ENCODE data around the gene PLEKHA5. TPM values are rescaled to one million over a fixed set of nuclear protein-coding genes. Genes with fewer than 3 reads are reported as not detected.
A peak's percentile ranks its signal among the peaks of the same experiment; 100 is the strongest.
"Not testable (repeated sequence)": the region's sequence is repeated elsewhere in the genome, so short reads cannot be mapped to it uniquely, and the experiment has no call there.

PLEKHA5 gene, protein sequence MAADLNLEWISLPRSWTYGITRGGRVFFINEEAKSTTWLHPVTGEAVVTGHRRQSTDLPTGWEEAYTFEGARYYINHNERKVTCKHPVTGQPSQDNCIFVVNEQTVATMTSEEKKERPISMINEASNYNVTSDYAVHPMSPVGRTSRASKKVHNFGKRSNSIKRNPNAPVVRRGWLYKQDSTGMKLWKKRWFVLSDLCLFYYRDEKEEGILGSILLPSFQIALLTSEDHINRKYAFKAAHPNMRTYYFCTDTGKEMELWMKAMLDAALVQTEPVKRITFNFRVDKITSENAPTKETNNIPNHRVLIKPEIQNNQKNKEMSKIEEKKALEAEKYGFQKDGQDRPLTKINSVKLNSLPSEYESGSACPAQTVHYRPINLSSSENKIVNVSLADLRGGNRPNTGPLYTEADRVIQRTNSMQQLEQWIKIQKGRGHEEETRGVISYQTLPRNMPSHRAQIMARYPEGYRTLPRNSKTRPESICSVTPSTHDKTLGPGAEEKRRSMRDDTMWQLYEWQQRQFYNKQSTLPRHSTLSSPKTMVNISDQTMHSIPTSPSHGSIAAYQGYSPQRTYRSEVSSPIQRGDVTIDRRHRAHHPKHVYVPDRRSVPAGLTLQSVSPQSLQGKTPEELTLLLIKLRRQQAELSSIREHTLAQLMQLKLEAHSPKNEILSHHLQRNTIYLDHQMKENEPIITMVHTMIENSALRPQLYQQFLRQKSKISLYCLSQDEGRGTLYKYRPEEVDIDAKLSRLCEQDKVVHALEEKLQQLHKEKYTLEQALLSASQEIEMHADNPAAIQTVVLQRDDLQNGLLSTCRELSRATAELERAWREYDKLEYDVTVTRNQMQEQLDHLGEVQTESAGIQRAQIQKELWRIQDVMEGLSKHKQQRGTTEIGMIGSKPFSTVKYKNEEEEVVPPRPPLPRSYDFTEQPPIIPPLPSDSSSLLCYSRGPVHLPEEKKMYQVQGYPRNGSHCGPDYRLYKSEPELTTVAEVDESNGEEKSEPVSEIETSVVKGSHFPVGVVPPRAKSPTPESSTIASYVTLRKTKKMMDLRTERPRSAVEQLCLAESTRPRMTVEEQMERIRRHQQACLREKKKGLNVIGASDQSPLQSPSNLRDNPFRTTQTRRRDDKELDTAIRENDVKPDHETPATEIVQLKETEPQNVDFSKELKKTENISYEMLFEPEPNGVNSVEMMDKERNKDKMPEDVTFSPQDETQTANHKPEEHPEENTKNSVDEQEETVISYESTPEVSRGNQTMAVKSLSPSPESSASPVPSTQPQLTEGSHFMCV
- 32.7 TPM for total RNA-seq

DNA sequence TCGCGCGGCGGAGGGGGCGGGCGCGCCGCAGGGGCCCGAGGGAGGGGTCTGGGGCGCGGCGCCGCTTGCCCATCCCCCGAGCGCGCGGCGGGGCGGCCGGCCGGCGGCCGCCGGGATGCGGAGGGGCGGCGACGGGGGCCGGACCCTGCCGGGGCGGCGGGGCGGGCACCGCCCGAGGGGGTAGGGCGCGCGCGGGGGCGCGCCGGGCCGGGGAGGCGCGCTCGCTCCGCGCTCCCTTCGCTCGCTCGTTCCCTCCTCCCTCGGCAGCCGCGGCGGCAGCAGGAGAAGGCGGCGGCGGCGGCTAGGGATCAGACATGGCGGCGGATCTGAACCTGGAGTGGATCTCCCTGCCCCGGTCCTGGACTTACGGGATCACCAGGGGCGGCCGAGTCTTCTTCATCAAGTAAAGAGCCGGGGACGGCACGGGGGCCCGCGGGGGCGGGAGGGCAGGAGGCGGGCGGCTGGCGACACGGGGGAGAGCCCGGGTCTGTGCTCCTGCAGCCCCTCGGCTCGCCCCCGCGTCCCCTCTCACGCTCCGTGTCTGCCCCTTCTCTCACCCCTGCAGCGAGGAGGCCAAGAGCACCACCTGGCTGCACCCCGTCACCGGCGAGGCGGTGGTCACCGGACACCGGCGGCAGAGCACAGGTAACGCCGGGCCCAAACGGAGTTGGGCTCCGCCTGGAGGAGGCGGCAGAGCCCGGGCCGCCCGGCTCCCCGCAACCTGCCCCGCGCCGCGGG lies at the start of gene PLEKHA5:
Gene PLEKHA5, plus strand, starts transcription at position 248 of the 738 bp plus-strand sequence. Its CDS starts 67 bp downstream, at position 315.
- ATAC-seq: peak; percentile 84

DNA sequence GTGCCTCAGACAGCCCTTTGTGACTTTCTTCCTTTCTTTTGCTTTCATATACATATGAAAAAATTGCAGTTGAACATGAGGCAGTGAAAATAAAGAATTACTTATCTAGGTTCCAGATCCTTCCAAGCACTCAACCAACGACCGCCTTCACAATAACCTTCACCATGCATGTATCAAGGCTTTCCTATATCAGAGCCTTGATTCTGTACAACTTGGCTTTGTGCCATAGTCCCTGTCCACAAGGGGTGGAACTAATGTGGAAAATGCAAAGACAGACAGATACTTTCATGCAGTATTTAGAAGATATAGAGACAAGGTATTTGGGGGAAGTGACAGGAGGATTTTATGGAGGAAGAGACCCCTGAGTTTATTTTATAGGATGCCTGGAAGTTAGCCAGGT lies 48.6 kb upstream of the PLEKHA5 start:
- ATAC-seq: no peak

- no peak for ATAC-seq
Observed at GRCh38 chr12:19082365-19082911, 47.1 kb upstream of the PLEKHA5 start.

- ATAC-seq: no peak
Observed at GRCh38 chr12:19084547-19084946, 45.0 kb upstream of the PLEKHA5 start.

DNA sequence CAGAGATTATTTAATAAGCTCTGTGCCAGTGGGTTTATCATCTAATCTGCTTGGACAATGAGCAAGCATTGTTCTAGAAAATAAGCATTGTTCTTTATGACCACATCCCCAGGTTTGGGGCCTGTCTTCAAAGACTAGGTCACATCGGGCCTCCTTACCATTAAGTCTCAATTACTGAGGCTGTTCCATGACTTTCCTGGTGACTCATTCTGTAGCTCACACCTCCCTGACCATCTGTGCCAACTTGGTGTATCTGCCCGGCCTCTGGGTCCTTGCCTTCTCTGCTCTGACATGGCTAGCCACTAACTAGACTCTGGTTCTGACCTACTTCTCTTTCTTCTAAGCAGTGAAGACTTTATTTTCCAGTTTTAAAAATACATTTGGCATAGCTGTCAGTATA lies 44.4 kb upstream of the PLEKHA5 start:
- peak; percentile 80 for ATAC-seq

GRCh38 chr12:19088606-19089005 lies 40.9 kb upstream of the PLEKHA5 start:
- ATAC-seq: no peak

DNA sequence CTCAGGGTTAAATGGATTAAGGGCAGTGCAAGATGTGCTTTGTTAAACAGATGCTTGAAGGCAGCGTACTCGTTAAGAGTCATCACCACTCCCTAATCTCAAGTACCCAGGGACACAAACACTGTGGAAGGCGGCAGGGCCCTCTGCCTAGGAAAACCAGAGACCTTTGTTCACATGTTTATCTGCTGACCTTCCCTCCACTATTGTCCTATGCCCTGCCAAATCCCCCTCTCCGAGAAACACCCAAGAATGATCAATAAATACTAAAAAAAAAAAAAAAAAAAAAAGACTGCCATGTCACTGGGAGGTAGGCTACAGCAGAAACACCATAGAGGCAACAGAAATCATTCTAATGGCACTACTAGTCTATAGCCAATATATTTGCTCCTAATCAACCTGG lies 37.1 kb upstream of the PLEKHA5 start:
- not testable (repeated sequence) for ATAC-seq

GRCh38 chr12:19093218-19093617 lies 36.3 kb upstream of the PLEKHA5 start:
- ATAC-seq: peak; percentile 32

GRCh38 chr12:19095331-19095730 lies 34.2 kb upstream of the PLEKHA5 start:
- no peak for ATAC-seq

DNA sequence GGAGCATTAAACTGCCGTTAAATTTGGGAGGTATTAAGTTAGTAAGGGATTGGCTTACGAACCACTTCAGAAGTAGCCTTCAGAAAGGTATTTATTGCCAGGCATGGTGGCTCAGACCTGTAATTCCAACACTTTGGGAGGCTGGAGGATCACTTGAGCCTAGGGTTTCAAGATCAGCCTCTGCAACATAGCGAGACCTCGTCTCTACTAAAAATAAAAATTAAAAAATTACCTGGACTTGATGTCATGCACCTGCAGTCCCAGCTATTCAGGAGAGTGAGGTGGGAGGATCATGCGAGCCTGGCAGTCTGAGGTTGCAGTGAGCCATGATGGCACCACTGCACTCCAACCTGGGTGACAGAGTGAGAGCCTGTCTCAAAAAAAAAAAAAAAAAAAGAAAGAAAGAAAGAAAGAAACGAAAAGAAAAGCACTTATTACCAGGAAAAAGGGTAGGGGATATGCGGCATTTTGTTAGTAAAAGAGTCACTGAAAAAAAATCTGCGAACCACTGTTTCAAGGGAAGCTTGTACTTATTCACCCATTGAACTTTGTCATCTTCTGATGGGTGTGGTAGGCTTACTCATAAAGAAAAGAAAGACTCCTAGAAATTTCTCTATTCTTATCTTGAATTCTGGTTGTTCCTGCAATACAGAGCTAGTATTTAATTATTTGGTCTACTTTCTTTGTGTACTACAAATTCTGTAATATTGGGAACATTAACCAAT lies 33.6 kb upstream of the PLEKHA5 start:
- peak; percentile 62 for ATAC-seq

- ATAC-seq: no peak
Observed at GRCh38 chr12:19105463-19105862, 24.1 kb upstream of the PLEKHA5 start.

DNA sequence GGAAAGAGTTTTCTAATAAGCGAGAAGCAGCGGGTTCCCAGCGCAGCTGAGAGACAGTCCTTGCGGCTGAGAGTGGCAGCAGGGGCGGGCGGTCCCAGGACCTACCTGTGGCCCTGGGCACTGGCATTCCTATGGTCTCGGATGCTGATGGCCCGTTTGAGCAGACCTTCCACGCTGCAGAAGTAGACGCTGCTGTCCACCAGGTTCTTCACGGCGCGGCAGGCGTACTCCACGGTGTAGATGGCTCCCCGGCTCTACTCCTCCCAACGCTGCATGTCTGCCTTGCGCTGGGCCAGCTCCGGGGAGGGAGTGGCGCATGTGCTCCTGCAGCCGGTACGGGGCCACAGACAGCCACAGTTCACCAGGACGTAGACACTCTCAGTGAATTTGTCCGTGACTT lies 21.8 kb upstream of the PLEKHA5 start:
- no peak for ATAC-seq

DNA sequence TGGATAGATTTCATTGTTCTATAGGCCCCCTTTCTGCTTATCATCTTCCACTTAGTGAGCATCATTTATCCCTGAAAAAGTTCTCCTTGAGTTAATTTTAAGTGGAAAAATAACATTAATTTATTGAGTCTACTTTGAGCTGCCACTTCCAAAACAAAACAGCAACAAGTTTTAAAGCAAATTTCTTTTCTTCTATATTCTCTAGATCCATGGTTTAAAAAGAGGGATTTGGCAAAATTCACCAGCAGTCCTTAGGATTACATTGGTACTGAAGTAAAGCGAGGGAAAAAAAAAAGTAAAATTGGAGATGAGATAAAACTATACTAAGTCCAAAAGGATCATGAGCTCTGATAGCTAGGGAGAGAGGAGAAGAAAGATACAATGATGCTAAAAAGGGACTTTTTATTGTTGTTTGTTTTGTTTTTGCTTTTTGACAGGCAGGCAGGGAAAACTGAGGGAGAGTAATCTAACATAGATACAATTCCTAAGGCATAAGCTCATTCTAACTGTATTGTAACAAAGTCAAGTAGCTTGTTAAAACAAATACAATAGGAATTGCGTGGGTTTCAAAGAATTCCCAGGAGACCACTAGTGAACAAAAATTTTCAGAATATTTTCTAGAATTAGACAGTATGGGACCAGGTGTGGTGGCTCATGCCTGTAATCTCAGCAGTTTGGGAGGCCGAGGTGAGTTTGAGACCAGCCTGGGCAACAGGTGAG lies 19.2 kb upstream of the PLEKHA5 start:
- no peak for ATAC-seq

- no peak for ATAC-seq
Observed at GRCh38 chr12:19113464-19113863, 16.1 kb upstream of the PLEKHA5 start.

GRCh38 chr12:19115285-19115684 lies 14.2 kb upstream of the PLEKHA5 start:
- ATAC-seq: no peak

DNA sequence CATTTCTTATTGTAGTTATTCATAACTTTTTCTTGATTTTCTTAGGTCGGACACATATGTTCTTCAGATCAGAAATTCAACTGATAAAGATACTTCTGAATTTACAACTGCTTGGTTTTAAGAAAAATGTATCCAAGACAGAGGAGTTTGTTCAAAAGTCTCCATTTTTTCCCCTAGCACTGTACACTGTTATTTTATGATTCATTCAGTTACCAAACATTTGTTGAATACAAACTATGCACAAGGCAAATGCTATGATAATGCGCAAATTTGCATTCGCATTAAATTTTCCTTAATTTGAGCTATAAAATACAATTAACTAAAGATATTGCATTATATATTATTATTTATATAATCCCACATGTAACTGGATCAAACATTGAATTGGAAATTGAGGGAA lies 10.1 kb upstream of the PLEKHA5 start:
- no peak for ATAC-seq

- peak; percentile 94 for ATAC-seq
Observed at GRCh38 chr12:19120795-19121194, 8.7 kb upstream of the PLEKHA5 start.

DNA sequence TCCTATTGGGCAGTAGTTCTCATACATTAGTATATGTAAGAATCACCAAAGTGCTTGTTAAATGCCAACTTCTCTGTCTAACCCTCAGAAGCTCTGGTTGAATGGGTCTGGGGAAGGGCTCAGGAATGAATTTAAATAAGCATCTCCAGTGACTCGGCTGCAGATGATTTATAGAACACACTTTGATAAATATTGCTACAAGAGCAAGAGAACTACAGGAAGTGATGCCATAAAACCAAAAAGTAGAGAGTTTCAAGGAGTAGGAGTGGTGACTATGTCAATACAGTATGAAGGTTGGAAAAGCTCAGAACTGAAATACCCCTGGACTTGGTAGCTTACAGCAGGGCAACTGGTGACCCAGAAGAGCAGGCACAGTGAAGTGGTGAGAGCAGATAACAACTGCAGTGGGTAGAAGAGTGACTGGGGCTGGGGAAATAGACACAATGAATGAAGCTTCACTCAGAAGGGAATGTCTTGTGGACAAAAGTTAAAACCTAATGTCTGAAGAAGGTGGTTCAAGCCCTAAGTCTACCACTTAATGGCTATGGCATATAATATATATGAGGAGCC lies 8.0 kb upstream of the PLEKHA5 start:
- no peak for ATAC-seq

GRCh38 chr12:19125325-19125724 lies 4.2 kb upstream of the PLEKHA5 start:
- no peak for ATAC-seq

- no peak for ATAC-seq
Observed at GRCh38 chr12:19127270-19127669, 2.3 kb upstream of the PLEKHA5 start.
